Keratinocyte (primary cell): ENCODE results near the gene HGF. TPM values are rescaled to one million over a fixed set of nuclear protein-coding genes. Genes with fewer than 3 reads are reported as not detected.

Source experiments
- DNase-seq: peaks from one replicate; pipeline ENCODE4 v3.0.0-alpha.2; 2011; ENCODE audit warnings: low read depth, missing footprints, low spot score
- FAIRE-seq: peaks from 2 replicates; lab custom pipeline; 2011; peaks lifted over from hg19 to GRCh38; lab: Jason Lieb, UNC
- H2AFZ ChIP-seq: 2 replicates; pipeline ENCODE4 v1.6.0; 2012; ENCODE audit warnings: low read length, control low read depth, inconsistent platforms; ENCODE audit not compliant: control insufficient read depth
- H3K27ac ChIP-seq: 2 replicates; pipeline ENCODE4 v1.5.1; 2011; ENCODE audit warnings: low read length; ENCODE audit not compliant: control insufficient read depth, insufficient read depth
- H3K27me3 ChIP-seq: 3 replicates; pipeline ENCODE4 v1.6.0; 2011; ENCODE audit warnings: low read length; ENCODE audit not compliant: control insufficient read depth, insufficient read depth; ENCODE audit errors: extremely low read depth
- H3K36me3 ChIP-seq, 2 experiments: 2 replicates in 1 of 2; 3 replicates in 1 of 2; pipeline ENCODE4 v1.5.1; 2011; ENCODE audit warnings: low read length in 2 of 2, mild to moderate bottlenecking in 1 of 2; ENCODE audit not compliant: control insufficient read depth in 2 of 2, insufficient read depth in 2 of 2; ENCODE audit errors: extremely low read depth in 1 of 2
- H3K4me1 ChIP-seq: 3 replicates; pipeline ENCODE4 v1.5.1; 2011; ENCODE audit warnings: low read length; ENCODE audit not compliant: control insufficient read depth, insufficient read depth; ENCODE audit errors: extremely low read depth
- H3K4me2 ChIP-seq: 3 replicates; pipeline ENCODE4 v1.6.0; 2011; ENCODE audit warnings: low read depth, low read length; ENCODE audit not compliant: control insufficient read depth, insufficient read depth; ENCODE audit errors: extremely low read depth
- H3K4me3 ChIP-seq, 3 experiments: fragments of 200-600 bp in 1 of 3; sonication (generic) in 1 of 3; 2 replicates in 2 of 3; 3 replicates in 1 of 3; pipeline ENCODE4 v1.5.1; 2011 to 2016; ENCODE audit warnings: low read length in 3 of 3, mild to moderate bottlenecking in 3 of 3, control low read depth in 2 of 3, inconsistent platforms in 1 of 3, low read depth in 1 of 3, mixed read lengths in 1 of 3, mixed run types in 1 of 3, moderate library complexity in 1 of 3; ENCODE audit not compliant: control insufficient read depth in 2 of 3, insufficient read depth in 2 of 3; ENCODE audit errors: extremely low read depth in 1 of 3
- H3K79me2 ChIP-seq: 2 replicates; pipeline ENCODE4 v1.6.0; 2012; ENCODE audit warnings: low read length; ENCODE audit not compliant: control insufficient read depth, insufficient read depth
- H3K9ac ChIP-seq: 3 replicates; pipeline ENCODE4 v1.6.0; 2011; ENCODE audit warnings: low read length; ENCODE audit not compliant: control insufficient read depth, insufficient read depth; ENCODE audit errors: extremely low read depth
- H3K9me1 ChIP-seq: 3 replicates; pipeline ENCODE4 v1.6.0; 2011; ENCODE audit warnings: low read length; ENCODE audit not compliant: control insufficient read depth, insufficient read depth; ENCODE audit errors: extremely low read depth
- H3K9me3 ChIP-seq: 2 replicates; pipeline ENCODE4 v1.5.1; 2012; ENCODE audit warnings: low read depth, low read length; ENCODE audit not compliant: control insufficient read depth
- H4K20me1 ChIP-seq: 3 replicates; pipeline ENCODE4 v1.6.0; 2011; ENCODE audit warnings: low read length; ENCODE audit not compliant: control insufficient read depth, insufficient read depth; ENCODE audit errors: extremely low read depth
- EZH2 ChIP-seq: IDR thresholded peaks from one replicate; pipeline ENCODE4 v1.6.1; 2012; ENCODE audit warnings: inconsistent platforms, mild to moderate bottlenecking, low read length, moderate library complexity
- dilution Hi-C: fragments of 300-500 bp; cut with MboI; formaldehyde crosslinking; loops from one replicate; pipeline ENCODE4 v1.7.0; 2020; ENCODE audit warnings: low sequenced_read_pairs; ENCODE audit not compliant: extremely low pct_ligation_motif_present
- polyA plus RNA-seq, 5 experiments: library from polyadenylated mRNA; depleted of rRNA in 3 of 5; stranded (reverse) in 3 of 5; stranded (forward) in 1 of 5; unstranded in 1 of 5; fragments of >200 nt; gene quantifications; 1 replicate in 1 of 5; 2 replicates in 3 of 5; 3 replicates in 1 of 5; pipeline versions ENCODE4 v1.2.1 to v1.2.3, GENCODE V29; 2011 to 2012; ENCODE audit warnings: missing spikeins in 2 of 5, low read depth in 1 of 5, low replicate concordance in 1 of 5
- TF ChIP-seq, protein P1 (sequence below), 3 experiments: IDR thresholded peaks in 1 of 3; conservative IDR thresholded peaks in 1 of 3; optimal IDR thresholded peaks in 1 of 3; 2 replicates in 2 of 3; 3 replicates in 1 of 3; pipeline versions ENCODE3 to v1.5.1; 2011; ENCODE audit warnings: low read length in 3 of 3, mild to moderate bottlenecking in 3 of 3, moderate library complexity in 2 of 3, control low read depth in 1 of 3, inconsistent platforms in 1 of 3; ENCODE audit not compliant: insufficient read depth in 2 of 3; ENCODE audit errors: extremely low read depth in 1 of 3

The HGF gene
- polyA plus RNA-seq, 1 donor (not counting 4 experiments of a cell fraction or from before 2014, with no cell fraction given): not detected

DNA sequence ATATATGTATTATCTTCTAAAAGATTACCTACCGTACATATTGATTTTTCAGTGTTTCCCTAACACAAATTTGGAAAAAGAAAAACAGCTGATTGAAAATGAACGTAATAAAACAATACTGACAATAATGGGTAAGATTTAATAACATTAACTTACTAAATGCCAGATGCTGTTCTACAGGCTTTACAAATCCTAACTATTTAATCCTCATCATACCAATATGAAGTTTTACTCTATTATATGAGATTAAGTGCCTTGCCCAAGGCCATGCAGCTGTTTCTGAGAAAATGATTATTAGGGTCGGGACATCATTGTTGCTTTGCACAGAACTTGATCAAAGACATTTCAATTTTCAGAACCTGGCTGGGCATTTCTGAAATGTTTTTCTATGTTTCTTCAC lies 104.6 kb downstream of the HGF start:
- dilution Hi-C loops: no loop called here
- H3K36me3 ChIP-seq: no peaks in the 10 kb centered on the region
- no peak overlapping the region for H3K4me3 ChIP-seq
- no peak overlapping the region for H3K27ac ChIP-seq
- TF ChIP-seq, protein P1, sequence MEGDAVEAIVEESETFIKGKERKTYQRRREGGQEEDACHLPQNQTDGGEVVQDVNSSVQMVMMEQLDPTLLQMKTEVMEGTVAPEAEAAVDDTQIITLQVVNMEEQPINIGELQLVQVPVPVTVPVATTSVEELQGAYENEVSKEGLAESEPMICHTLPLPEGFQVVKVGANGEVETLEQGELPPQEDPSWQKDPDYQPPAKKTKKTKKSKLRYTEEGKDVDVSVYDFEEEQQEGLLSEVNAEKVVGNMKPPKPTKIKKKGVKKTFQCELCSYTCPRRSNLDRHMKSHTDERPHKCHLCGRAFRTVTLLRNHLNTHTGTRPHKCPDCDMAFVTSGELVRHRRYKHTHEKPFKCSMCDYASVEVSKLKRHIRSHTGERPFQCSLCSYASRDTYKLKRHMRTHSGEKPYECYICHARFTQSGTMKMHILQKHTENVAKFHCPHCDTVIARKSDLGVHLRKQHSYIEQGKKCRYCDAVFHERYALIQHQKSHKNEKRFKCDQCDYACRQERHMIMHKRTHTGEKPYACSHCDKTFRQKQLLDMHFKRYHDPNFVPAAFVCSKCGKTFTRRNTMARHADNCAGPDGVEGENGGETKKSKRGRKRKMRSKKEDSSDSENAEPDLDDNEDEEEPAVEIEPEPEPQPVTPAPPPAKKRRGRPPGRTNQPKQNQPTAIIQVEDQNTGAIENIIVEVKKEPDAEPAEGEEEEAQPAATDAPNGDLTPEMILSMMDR (optimal IDR thresholded peaks at IDR 0.05 in 1 of 3, IDR thresholded peaks at IDR 0.05 in 1 of 3, conservative IDR thresholded peaks at IDR 0.05 in 1 of 3; ENCODE audit: extremely low read depth in 1 of 3, insufficient read depth in 2 of 3, low read length in 3 of 3): no peak
- no peak for TF ChIP-seq EZH2
- no peaks in the 10 kb centered on the region for H3K4me1 ChIP-seq
- H3K27me3 ChIP-seq: no peaks in the 10 kb centered on the region
- DNase-seq (no peak), FAIRE-seq (no peak)
- H3K9me1 ChIP-seq: no peaks in the 10 kb centered on the region
- H3K9ac ChIP-seq: no peak overlapping the region
- H4K20me1 ChIP-seq: no peaks in the 10 kb centered on the region
- H2AFZ ChIP-seq: no peak overlapping the region
- no peaks in the 10 kb centered on the region for H3K9me3 ChIP-seq
- H3K4me2 ChIP-seq: no peak overlapping the region
- H3K79me2 ChIP-seq: no peaks in the 10 kb centered on the region

DNA sequence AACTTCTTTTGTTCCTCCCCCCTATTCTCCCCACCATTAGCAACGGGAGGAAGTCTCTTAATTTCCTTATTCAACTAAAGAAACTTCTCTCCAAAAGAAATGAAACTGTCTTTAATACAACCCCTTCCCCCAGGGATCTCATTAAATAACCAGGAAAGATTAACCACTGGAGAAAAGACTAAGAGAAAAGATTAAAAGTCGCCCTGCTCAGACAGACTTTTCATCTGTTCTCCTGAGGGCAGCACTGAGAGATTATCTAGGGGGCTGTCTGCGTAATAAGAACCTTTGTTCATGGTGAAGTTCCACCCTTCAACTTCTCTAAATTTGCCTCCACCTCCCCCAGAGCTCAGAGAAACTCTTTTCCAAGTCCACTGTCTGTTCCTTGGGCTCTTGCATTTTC lies 105.5 kb downstream of the HGF start:
- no peaks in the 10 kb centered on the region for H3K4me1 ChIP-seq
- H3K27me3 ChIP-seq: no peaks in the 10 kb centered on the region
- H2AFZ ChIP-seq: no peak overlapping the region
- no peak overlapping the region for H3K4me3 ChIP-seq
- no peak overlapping the region for H3K27ac ChIP-seq
- dilution Hi-C loops: no loop called here
- no peaks in the 10 kb centered on the region for H3K9me3 ChIP-seq
- H3K79me2 ChIP-seq: no peaks in the 10 kb centered on the region
- DNase-seq (no peak), FAIRE-seq (no peak)
- H4K20me1 ChIP-seq: no peaks in the 10 kb centered on the region
- no peaks in the 10 kb centered on the region for H3K36me3 ChIP-seq
- no peak overlapping the region for H3K4me2 ChIP-seq
- TF ChIP-seq, protein P1 (optimal IDR thresholded peaks at IDR 0.05 in 1 of 3, IDR thresholded peaks at IDR 0.05 in 1 of 3, conservative IDR thresholded peaks at IDR 0.05 in 1 of 3; ENCODE audit: extremely low read depth in 1 of 3, insufficient read depth in 2 of 3, low read length in 3 of 3): no peak
- TF ChIP-seq EZH2: no peak
- no peaks in the 10 kb centered on the region for H3K9me1 ChIP-seq
- no peak overlapping the region for H3K9ac ChIP-seq
